MV-4-11 (cell line): ENCODE measurements around the gene COL8A1.

Experiments
- DNase-seq: peaks from one replicate; lab custom pipeline; 2025; lab: John Stamatoyannopoulos, UW

COL8A1 gene

GRCh38 chr3:99845999-99846398, 207.6 kb downstream of the COL8A1 start:
- no peak for DNase-seq

- peak; percentile 18 for DNase-seq
These were observed 208.2 kb downstream of the COL8A1 start for GRCh38 chr3:99846477-99847160.

GRCh38 chr3:99848433-99848832, 210.0 kb downstream of the COL8A1 start:
- no peak for DNase-seq
